Activated naive CD4-positive, alpha-beta T cell treated with Interleukin-2 at 50 U/mL for 16 hours (primary cell): ENCODE measurements around the gene GUCD1.

ENCODE experiments used
- DNase-seq: peaks from one replicate; pipeline ENCODE4 v3.0.0-alpha.2; 2020

Gene GUCD1

DNA sequence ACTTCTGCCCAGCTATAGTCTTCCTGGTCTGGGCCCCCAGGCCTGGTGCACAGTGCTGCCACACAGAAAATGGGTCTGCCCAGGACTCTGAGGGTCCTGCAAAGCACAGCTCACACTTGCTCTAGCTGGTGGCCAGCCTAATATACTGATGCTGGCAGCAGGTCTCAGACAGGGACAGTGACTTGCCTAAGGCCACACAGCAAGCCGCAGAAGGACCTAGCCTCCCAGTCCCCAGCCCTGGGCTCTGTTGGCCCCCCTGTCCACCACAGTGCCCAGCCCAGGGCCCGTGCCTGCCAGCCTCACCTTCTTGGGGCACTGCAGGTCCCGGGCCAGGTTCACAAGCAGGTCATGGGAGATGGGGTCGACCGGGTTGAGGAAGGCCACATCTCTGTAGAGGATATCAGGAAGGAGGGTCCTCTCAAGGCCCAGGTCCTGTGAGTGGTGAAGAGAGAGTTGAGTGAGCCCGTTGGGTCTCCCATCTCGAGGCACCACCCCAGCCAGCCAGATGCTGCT, 34.6 kb upstream of the GUCD1 start:
- DNase-seq: no peak

- no peak for DNase-seq
These were observed 34.0 kb upstream of the GUCD1 start for GRCh38 chr22:24588757-24589481.

DNA sequence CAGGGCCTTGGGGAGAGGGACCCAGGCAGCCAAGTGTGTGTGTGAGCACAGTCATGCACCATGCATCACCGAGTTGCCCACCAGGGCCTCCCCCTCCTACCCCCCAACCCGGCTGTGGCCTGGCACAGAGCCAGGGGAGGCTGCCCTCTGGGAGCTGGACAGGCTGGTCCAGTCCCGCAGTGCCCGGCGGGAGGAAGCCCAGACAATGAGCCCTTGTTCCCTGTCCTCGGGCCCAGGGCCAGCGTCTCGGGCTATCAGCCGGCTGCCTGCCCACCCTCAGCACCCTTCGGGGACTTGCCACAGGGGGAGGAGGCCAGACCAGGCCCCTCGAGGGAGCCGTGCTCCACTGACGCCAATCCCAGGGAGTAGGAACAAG, 33.4 kb upstream of the GUCD1 start:
- DNase-seq: no peak

DNA sequence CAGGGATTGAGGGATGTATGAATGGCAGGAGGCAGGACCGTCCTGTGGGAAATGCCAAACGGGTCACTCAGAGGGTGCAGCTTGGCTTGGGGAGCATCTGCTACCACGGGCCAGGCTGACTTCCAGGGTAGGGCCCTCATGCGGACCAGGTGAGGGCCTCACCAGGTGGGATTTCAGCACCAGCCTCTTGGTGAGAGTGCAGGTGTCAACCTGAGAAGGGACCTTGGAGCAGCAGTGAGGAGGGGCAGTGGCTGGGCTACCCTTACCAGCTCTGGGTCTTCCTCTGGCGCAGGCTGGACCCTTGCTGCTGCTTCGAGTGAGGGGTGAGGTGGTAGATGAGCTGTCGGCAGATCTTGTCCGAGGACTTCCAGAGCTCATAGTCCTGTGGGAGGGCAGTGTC, 33.0 kb upstream of the GUCD1 start:
- no peak for DNase-seq

DNA sequence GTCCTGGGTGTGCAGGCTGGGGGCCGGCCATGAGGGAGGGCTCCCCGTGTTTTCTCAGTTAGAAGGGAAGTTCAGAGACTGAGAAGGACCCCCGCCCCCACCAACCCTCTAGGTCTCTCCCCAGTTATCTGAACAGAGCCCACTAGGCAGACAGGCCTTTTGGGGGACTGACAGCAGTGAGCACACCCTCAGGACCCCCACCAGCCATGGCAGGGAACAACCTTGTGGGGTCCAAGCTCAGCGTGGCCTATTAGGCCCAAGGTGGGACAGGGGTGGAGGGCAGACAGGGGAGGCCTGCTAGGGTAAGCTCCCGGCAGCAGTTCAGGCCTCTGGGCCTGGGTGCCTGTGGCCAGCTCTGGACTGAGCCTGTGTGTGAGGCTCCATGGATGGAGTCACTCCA, 32.3 kb upstream of the GUCD1 start:
- no peak for DNase-seq

GRCh38 chr22:24585927-24586546, 31.1 kb upstream of the GUCD1 start:
- no peak for DNase-seq

GRCh38 chr22:24585461-24585860, 30.5 kb upstream of the GUCD1 start:
- DNase-seq: no peak

DNA sequence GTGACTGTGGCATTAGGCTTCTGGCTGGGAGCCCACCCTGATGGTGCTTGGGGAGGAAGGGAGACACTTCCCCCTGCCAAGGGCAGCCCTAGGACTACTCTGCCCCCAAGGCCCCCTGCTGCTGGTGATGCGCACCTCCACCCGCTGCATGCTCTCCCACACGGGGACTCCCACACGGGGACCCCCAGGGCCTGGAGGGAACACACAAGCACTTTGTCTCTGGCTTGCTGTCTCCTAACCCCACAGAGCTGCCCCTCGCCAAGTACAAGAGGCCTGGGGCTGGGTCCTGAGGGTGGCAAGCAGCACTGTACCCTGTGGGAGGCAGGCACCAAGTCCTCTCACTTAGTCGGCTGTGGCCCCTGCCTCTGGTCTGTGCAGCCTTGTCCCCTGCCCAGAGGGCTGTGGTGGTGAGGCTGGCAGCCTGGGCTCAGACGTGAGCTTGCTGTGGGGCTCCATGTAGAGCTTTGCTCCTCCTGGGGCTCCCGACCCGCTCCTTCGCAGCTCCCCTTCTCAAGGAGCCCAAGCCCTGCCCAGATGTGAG, 30.0 kb upstream of the GUCD1 start:
- DNase-seq: no peak

GRCh38 chr22:24584166-24584790, 29.3 kb upstream of the GUCD1 start:
- DNase-seq: no peak

- DNase-seq: no peak
These were observed 28.6 kb upstream of the GUCD1 start for GRCh38 chr22:24583221-24584165.

- no peak for DNase-seq
These were observed 27.3 kb upstream of the GUCD1 start for GRCh38 chr22:24582056-24582814.

GRCh38 chr22:24580276-24580675, 25.3 kb upstream of the GUCD1 start:
- no peak for DNase-seq

GRCh38 chr22:24579258-24579601, 24.3 kb upstream of the GUCD1 start:
- no peak for DNase-seq

DNA sequence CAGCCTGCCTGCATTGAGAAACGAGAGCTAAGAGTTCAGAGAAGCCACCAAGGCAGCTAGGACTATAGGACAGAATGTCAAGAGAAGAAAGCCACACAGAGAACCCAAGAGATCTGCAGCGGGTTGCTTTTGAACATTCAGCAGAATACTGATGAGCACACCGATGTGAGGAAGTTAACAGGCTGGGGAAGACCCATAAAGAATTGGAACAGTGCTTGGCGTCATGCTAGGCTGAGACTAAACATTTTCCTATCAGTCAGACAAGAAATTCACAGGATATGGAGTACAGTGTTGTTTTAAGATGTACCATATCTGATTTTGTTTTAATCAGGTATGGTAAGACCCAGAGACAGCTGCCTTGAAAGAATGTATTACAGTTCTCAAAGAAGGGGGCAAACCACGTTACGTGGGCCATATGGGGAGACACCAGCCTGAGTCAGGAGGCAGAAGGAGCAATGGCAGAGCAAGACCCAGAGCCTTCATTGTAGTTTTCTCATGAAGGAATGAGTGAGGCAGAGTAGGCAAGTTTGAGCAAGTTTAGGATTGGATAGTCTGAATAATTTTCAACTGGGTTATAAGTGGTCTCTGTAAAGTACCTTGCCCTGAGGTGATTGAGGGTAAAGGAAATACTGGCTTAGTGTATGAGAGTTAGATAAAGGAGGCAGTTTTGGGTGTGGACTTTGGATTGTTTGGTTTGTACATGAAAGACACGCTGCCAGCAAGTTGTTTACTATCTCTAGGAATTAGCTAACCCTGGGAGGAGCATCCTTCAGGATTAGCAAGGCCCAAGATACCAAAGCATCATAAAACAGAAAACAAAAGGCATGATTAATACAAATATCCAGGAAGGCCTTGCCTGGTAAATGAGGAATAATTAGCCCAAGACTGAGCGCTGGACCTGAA, 23.7 kb upstream of the GUCD1 start:
- DNase-seq: no peak

GRCh38 chr22:24576778-24577177, 21.8 kb upstream of the GUCD1 start:
- DNase-seq: no peak

GRCh38 chr22:24571266-24571665, 16.3 kb upstream of the GUCD1 start:
- DNase-seq: no peak

DNA sequence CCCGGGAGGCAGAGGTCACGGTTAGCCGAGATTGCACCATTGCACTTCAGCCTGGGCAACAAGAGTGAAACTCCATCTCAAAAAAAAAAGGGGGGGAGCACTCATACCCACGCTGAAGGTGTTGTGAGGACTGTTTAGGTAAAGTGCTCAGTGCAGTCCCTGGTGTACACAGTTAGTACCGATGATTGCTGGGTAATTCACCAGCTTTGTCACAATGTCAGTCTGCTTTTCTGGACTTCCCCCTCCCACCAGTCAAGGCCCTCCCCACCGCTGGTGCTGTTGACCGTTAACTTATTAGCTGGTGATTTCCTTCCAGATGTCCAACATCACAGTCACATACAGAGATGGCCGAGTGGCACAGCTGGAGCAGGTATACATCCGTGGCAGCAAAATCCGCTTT, 12.7 kb upstream of the GUCD1 start:
- no peak for DNase-seq

DNA sequence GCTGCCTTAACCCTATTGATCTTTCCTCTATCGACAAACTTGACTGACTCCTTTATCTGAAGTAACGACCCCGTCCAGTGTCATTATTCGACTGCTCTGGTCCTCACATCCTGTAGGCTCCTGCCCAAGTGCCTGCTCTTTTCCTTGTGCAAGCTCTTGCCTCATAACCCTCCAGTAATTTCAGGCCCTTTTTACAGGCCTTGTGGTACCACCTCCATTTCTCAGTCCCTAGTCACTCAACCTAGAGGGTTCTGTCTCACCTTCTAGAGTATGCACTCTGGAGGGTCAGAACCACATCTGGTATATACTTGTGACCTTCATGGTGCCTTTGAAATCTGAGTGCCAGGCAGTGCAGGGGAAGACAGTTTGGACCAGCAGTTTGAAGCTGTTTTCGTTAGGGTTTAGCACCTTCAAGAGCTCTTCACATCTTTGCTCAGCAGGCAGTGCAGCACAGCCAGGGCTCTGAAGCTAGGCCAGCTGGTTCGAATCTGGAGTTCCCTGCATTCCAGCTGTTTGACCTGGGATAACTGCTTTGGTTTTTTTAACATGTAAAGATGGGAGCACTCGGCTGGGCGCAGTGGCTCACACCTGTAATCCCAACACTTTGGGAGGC, 12.1 kb upstream of the GUCD1 start:
- DNase-seq: no peak

DNA sequence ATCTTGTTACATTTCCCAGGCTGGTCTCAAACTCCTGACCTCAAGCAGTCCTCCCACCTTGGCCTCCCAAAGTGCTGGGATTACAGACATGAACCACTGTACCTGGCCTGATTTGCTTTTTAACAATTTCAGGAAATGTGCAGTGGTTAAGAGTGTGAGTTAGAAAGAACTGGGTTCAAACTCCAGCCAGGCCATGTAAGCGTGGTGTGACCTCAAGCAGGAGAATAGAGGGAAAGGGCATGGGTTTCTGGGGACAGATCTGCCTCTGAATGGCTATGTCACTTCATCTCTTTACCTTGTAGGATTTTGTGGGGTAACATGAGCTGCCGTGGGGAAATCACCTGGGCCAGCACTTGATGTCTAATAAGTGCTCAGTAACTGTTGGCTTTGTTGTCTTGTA, 10.1 kb upstream of the GUCD1 start:
- DNase-seq: no peak

GRCh38 chr22:24564376-24565058, 9.6 kb upstream of the GUCD1 start:
- DNase-seq: no peak
